ENCODE data around the gene HVCN1.

- no peak for TF ChIP-seq EZH2 (IDR thresholded peaks at IDR 0.05; ENCODE audit: borderline replicate concordance, insufficient read depth, low read depth, low read length, poor library complexity, severe bottlenecking)
- TF ChIP-seq, protein P1, sequence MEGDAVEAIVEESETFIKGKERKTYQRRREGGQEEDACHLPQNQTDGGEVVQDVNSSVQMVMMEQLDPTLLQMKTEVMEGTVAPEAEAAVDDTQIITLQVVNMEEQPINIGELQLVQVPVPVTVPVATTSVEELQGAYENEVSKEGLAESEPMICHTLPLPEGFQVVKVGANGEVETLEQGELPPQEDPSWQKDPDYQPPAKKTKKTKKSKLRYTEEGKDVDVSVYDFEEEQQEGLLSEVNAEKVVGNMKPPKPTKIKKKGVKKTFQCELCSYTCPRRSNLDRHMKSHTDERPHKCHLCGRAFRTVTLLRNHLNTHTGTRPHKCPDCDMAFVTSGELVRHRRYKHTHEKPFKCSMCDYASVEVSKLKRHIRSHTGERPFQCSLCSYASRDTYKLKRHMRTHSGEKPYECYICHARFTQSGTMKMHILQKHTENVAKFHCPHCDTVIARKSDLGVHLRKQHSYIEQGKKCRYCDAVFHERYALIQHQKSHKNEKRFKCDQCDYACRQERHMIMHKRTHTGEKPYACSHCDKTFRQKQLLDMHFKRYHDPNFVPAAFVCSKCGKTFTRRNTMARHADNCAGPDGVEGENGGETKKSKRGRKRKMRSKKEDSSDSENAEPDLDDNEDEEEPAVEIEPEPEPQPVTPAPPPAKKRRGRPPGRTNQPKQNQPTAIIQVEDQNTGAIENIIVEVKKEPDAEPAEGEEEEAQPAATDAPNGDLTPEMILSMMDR (IDR thresholded peaks at IDR 0.05) = no peak
These were observed 29.4 kb upstream of the HVCN1 start for GRCh38 chr12:110718222-110718908.
